Cardiac muscle cell (in vitro differentiated cells and primary cell): ENCODE measurements around the gene CCDC178. TPM values are rescaled to one million over a fixed set of nuclear protein-coding genes. Genes with fewer than 3 reads are reported as not detected.
"Not testable (repeated sequence)": the region's sequence is repeated elsewhere in the genome, so short reads cannot be mapped to it uniquely, and the experiment has no call there.

Source experiments
- DNase-seq, 2 donors: peaks; one replicate each; pipeline versions ENCODE4 v3.0.0 to v3.0.0-alpha.2; 2010 to 2017; ENCODE audit warnings: low read depth in 1 of 2, low spot score in 1 of 2
- H3K27ac ChIP-seq: fragments of 200-600 bp; sonication (generic); 2 replicates; pipeline ENCODE4 v1.5.1; 2016
- H3K27me3 ChIP-seq: fragments of 200-600 bp; sonication (generic); 2 replicates; pipeline ENCODE4 v1.6.0; 2016; ENCODE audit warnings: control low read depth
- H3K36me3 ChIP-seq: fragments of 200-600 bp; sonication (generic); 2 replicates; pipeline ENCODE4 v1.5.1; 2016; ENCODE audit warnings: control low read depth
- H3K4me1 ChIP-seq: fragments of 200-600 bp; sonication (generic); 2 replicates; pipeline ENCODE4 v1.8.1; 2017; ENCODE audit warnings: low read depth, mild to moderate bottlenecking, mixed run types
- H3K4me3 ChIP-seq: fragments of 200-600 bp; sonication (generic); 2 replicates; pipeline ENCODE4 v1.5.1; 2016; ENCODE audit warnings: mild to moderate bottlenecking
- H3K9me3 ChIP-seq: fragments of 200-600 bp; sonication (generic); 2 replicates; pipeline ENCODE4 v1.5.1; 2017; ENCODE audit warnings: low read depth, mild to moderate bottlenecking, control low read depth
- CTCF ChIP-seq: IDR thresholded peaks from 2 replicates; pipeline ENCODE4 v1.5.1; 2012; ENCODE audit warnings: low read depth, mild to moderate bottlenecking, low read length
- polyA plus RNA-seq: library from polyadenylated mRNA; unstranded; fragments of >200 nt; fragmentation: Nextera tagmentation; extraction: Ambion mirVana; gene quantifications from 2 replicates; pipeline ENCODE4 v1.2.1, GENCODE V29; 2016
- total RNA-seq: library from RNA; depleted of rRNA; stranded (reverse); fragments of >200 nt; gene quantifications from 2 replicates; pipeline ENCODE4 v1.2.3, GENCODE V29; 2016

Gene CCDC178
- total and polyA plus RNA-seq, 2 experiments from 2014 or later = 0.82 TPM; not detected in 1

- no peak for DNase-seq
- TF ChIP-seq CTCF = no peak
- no peaks in the 10 kb centered on the region for H3K36me3 ChIP-seq
- H3K4me1 ChIP-seq = no peaks in the 10 kb centered on the region
- no peak overlapping the region for H3K4me3 ChIP-seq
- no peak overlapping the region for H3K27ac ChIP-seq
- H3K9me3 ChIP-seq = no peaks in the 10 kb centered on the region
- H3K27me3 ChIP-seq = no peaks in the 10 kb centered on the region
These were observed 479.0 kb downstream of the CCDC178 start for GRCh38 chr18:32961538-32961937.

- no peaks in the 10 kb centered on the region for H3K36me3 ChIP-seq
- H3K4me3 ChIP-seq = no peak overlapping the region
- DNase-seq = no peak
- H3K4me1 ChIP-seq = no peaks in the 10 kb centered on the region
- H3K9me3 ChIP-seq = no peaks in the 10 kb centered on the region
- no peak for TF ChIP-seq CTCF
- H3K27ac ChIP-seq = no peak overlapping the region
- H3K27me3 ChIP-seq = no peaks in the 10 kb centered on the region
These were observed 481.8 kb downstream of the CCDC178 start for GRCh38 chr18:32958746-32959145.

GRCh38 chr18:32956591-32957315 is 483.8 kb downstream of the CCDC178 start:
- no peak overlapping the region for H3K27ac ChIP-seq
- no peaks in the 10 kb centered on the region for H3K4me1 ChIP-seq
- no peaks in the 10 kb centered on the region for H3K9me3 ChIP-seq
- H3K36me3 ChIP-seq = no peaks in the 10 kb centered on the region
- peak; percentile 37 for TF ChIP-seq CTCF
- no peaks in the 10 kb centered on the region for H3K27me3 ChIP-seq
- peak; percentile 23 to 73 for DNase-seq
- H3K4me3 ChIP-seq = no peak overlapping the region

GRCh38 chr18:32952318-32952717 is 488.2 kb downstream of the CCDC178 start:
- H3K4me1 ChIP-seq, H3K27ac ChIP-seq, H3K36me3 ChIP-seq, DNase-seq, H3K27me3 ChIP-seq, H3K4me3 ChIP-seq, H3K9me3 ChIP-seq: not testable (repeated sequence)

DNA sequence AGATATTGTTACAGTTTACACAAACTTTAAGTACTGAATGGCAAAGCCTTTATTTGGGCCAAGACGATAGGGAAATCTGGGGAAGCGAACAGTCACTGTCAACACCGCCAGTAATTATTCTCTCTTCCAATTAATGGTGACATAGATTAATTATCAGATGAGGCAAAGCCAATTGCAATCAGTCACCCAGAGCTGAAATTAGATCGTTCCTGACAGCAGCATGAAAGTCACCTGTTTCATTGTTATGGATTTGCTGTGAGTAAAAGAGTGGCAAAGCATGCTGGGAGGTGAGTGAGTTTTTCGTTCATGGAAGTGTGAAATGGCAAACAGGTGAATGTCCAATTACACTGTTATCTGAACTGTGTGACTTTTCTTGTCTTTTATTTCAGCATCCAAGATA is 502.9 kb downstream of the CCDC178 start:
- H3K27me3 ChIP-seq = no peaks in the 10 kb centered on the region
- no peaks in the 10 kb centered on the region for H3K36me3 ChIP-seq
- DNase-seq = no peak
- no peaks in the 10 kb centered on the region for H3K4me1 ChIP-seq
- H3K27ac ChIP-seq = no peak overlapping the region
- TF ChIP-seq CTCF = no peak
- H3K4me3 ChIP-seq = no peak overlapping the region
- H3K9me3 ChIP-seq = no peaks in the 10 kb centered on the region

DNA sequence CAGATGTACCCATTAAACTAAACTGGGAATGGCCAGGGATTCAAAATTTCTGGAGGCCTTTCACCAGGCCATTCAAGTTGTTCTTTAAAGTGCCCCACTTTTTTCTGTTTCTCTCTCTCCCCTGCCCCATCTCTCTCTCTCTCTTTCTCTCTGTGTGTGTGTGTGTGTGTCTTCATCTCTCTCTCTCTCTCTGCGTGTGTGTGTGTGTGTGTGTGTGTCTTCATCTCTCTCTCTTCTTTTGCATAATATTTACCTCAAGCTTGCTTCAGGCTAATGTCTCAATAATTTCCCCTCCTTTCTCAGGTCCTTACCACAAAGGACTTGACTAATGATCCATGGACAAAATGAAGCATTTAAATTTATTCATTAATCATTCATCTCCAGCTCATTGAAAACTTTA is 503.5 kb downstream of the CCDC178 start:
- H3K27ac ChIP-seq = no peak overlapping the region

More for the DNA sequence above, 503.5 kb downstream of the CCDC178 start:
- H3K4me3 ChIP-seq = no peak overlapping the region
- H3K4me1 ChIP-seq = no peaks in the 10 kb centered on the region
- no peak for TF ChIP-seq CTCF
- no peaks in the 10 kb centered on the region for H3K9me3 ChIP-seq
- H3K27me3 ChIP-seq = no peaks in the 10 kb centered on the region
- no peak for DNase-seq
- H3K36me3 ChIP-seq = no peaks in the 10 kb centered on the region
